GM18858 (cell line): ENCODE measurements around the gene SLC1A7.
"Not testable (repeated sequence)": the region's sequence is repeated elsewhere in the genome, so short reads cannot be mapped to it uniquely, and the experiment has no call there.

Experiments
- ATAC-seq: cut with Tn5 transposase; IDR thresholded peaks from one replicate; pipeline ENCODE4 v1.9.1; 2021; ENCODE audit not compliant: unreplicated experiment

Gene SLC1A7

DNA sequence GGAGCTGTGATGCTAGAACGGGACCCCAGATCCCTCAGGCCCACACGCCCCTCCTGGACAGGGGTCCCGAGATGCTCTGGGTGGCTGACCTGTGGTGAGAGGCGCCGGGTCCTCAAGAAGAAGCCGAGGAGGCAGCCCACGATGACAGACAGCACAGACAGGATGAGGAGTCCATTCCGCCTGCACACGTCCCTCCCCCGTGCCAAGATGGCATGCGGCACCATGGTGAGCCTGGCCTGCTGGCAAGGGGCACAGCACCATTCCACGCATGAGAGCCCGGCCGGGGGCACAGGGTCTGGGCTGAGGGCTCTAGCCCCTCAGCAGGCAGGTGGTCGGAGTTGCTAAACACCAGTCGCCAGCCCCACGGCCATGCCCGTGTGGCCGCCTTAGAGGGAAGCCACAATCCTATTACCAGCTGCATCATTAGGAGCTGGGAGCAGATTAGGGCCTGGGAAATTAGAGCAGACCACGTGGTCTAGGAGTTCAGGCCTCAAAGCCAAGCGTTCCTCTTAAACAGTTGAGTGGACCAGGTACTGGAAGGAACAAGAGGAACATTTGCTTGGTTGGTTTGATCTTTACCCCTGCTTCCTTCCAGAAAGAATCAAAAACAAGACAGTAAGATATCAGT lies at the start of gene SLC1A7:
SLC1A7 (minus strand) TSS at position 413 of the 628 bp plus-strand sequence; CDS start at position 224, 189 bp downstream.
- ATAC-seq, result no peak

GRCh38 chr1:53190210-53190611 lies 47.8 kb upstream of the SLC1A7 start:
- no peak for ATAC-seq

GRCh38 chr1:53189061-53189460 lies 46.6 kb upstream of the SLC1A7 start:
- ATAC-seq, result no peak

DNA sequence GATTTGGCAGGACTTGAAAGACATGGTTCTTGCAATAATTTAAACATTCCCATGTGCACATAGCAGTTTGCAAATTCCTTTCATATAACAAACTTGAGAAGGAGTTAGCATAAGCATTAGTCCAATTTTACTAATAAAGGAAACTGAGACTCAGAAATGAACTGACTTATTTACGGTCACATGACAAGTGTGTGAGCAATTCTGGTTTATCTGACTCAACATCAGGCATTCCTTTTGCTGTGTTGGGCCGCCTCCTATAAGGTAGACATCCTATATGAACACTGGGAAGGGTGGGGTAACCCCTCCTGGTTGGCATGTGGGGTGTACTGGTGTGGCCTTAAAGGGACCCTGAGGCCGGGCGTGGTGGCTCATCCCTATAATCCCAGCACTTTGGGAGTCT lies 45.7 kb upstream of the SLC1A7 start:
- no peak for ATAC-seq

DNA sequence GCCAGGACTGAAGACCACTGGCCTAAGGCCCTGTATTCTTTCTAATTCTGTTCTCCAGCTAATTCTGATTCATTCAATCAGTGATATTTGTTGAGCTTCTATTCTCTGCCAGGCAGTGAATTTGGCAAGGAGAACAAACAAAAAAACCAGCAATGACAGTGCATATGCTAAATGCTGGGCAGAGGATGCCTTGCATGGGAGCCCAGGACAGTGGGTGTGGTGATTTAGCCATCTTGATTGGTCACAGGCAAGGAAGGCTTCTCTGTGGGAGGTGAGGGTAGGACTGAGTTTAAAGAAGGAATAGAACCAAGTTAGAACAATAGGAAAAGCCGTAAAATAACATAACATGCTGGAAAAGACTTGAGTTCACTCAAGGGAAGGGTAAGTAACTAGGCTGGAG lies 45.0 kb upstream of the SLC1A7 start:
- no peak for ATAC-seq

- no peak for ATAC-seq
Measured at GRCh38 chr1:53186533-53186932, 44.1 kb upstream of the SLC1A7 start.

GRCh38 chr1:53185955-53186297 lies 43.5 kb upstream of the SLC1A7 start:
- not testable (repeated sequence) for ATAC-seq

DNA sequence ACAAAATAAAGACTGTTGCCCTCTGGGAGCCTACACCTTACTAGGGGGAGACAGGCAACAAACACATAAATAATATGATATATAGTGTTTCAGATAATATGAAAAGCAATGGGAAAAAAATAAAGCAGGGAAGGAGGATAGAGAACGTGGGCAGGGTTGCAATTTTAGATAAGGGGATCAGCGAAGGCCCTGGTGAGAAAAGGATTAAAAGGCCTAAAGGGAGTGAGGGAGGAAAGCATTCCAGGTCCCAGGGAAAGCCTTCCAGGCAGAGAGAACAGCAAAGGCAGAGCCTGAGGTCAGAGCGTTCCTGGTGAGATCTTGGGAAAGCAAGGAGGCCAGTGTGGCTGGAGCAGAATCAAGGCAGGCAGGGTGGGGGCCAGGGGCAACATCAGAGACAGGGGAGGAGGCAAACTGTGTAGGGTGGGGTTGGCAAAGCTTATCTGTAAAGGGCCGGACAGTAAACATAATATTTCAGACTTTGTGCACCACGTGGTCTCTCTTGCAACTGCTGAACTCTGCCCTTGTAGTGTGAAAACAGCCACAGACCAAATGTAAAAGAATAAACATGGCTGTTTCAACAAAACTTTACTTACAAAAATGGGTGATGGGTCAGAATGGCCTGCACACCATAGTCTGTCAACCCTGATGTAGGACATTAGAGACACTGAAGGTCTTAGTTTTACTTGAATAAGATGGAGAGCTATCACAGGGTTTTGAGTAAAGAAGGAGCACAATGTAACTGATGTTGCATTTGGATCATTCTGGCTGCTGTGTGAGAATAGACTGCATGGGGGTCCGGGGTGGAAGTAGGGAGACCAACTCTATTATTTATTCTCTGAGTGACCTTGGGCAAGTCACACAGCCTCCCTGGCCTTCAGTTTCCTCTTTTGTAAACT lies 40.9 kb upstream of the SLC1A7 start:
- no peak for ATAC-seq

DNA sequence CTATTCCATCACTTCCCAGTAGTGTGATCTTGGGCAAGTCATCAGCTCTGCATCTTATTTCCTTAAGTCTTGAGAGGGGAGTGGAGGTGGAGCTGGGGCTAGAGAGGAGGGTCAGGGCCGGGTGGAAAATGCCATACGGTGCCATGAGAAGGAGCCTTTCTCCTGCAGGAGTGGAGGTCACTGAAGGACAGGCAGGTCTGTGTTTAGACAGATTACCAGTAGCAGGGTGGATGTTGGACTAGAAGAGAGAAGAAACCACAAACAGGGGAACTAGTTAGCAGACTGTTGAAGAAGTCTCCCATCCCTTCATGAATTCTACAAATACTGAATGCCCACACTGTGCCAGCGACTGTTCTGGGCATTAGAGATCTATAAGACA lies 40.3 kb upstream of the SLC1A7 start:
- no peak for ATAC-seq

GRCh38 chr1:53182111-53182593 lies 39.7 kb upstream of the SLC1A7 start:
- ATAC-seq, result no peak

- no peak for ATAC-seq
Measured at GRCh38 chr1:53180951-53181350, 38.5 kb upstream of the SLC1A7 start.

GRCh38 chr1:53180226-53180625 lies 37.8 kb upstream of the SLC1A7 start:
- no peak for ATAC-seq

DNA sequence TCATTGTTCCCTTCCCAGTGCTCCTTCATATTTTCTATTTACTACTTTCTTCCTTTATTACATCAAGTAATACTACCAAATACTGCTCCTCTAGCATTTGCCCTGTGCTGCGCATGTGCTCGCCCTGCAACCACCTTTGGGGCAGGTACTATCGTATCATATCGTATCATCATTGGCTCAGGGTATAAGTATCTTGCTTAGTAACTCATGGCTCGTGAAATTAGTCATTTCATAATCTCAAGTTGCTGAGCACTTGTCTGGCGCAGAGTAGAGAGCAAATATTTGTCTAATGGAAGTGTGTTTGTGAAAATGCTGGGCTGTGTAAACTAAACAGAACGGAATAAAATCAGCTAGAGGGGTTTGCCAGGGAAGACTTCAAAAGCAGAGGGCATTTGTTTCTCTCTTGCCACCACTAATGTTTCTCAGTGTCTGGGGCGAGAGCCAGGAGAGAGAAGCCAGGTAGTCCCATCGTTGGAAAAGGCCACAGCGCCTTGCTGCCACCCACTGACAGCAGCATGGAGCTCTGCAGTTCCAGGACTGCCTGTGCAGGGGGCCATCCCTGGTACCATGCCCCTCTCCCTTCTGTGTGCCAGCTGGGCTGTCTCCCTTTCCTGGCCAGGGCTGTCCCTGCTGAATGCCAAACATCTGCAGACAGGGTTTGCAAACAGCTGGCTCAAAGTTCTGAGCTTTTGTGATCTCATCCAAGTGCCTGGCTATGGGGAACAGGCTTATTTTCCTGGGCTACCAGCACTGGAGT lies 34.2 kb upstream of the SLC1A7 start:
- ATAC-seq, result no peak

DNA sequence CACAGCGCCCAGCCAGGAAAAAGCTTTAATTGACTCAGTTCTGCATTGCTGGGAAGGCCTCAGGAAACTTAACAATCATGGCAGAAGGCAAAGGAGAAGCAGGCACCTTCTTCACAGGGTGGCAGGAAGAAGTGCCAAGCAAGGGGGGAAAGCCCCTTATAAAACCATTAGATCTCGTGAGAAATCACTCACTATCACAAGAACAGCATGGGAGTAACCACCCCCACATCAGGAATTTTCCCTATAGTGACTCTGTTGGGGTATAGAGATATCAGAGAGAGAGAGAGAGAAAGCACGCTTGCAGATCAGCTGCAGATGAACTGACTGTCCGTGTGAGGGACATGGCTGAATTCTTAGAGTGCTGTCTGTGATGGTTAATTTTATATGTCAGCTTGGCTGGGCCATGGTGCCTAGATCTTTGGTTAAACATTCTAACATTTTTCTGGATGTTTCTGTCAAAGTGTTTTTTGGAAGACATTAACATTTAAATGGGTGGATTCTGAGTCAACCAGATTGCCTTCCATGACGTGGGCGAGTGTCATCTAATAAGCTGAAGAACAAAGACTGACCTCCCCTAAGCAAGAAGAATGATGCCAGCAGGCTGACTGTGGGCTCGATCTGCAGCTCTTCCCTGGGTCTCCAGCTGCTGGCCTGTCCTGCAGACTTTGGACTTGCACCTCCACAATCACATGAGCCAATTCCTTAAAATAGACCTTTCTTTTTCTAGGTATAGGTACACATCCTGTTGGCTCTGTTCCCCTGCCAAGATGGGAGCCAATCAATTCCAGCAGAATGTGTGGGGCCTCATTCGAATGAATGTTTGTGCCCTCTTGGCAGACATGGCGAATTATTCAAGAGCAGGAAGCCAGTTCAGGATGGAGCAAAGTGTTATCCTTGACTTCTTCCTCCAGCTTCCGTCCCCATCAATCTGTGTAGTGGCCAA lies 32.8 kb upstream of the SLC1A7 start:
- ATAC-seq, result no peak

DNA sequence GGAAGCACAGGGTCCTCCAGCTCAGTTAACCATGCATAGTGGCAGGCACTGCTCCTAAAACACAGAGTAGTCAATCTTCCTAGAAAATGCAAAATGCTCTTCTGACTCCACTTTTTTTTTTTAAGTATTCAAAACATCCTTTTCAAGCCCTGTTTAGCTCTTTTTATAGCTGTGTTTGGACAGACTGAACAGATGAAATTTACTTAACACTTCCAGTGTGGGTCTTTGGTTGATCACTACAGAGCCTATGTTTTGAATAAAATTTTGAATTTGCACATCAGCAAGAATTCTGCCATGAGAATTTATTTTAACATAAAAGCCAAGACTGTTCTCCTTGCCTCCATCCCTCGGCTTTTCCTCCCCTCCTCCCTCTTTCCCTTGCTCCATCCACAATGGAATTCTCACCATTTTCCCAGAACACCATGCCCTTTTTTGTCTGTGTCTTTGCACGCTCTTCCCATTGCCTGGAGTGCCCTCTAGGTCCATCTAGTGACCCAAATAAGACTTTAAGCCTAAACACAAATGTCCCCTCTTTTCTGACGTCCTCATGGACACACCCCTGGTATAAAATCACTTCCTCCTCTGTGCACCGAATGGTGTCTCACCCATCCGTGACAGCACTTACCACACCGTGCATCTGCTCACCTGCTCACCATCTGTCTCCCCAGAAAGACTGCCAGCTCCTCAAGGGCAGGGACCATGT lies 30.1 kb upstream of the SLC1A7 start:
- ATAC-seq, result no peak

DNA sequence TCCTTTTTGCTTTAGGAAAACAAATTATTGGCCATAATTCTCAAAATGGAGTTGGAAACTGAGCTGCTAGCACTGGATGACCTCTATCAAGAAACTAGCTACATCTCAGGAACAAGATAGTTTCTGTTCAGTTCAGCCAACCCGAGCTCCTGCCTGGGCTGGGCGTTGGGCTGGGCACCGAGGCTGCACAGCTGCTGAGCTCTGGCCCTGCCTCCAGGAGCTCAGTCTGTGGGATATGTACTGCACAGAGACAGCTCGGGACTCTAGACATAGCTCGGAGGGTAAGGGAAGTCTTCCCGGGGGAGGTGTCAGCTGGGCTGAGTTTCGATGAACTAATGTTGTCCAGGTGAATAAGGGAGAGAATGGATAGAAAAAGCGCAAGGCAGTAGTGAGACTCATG lies 24.5 kb upstream of the SLC1A7 start:
- ATAC-seq, result no peak

DNA sequence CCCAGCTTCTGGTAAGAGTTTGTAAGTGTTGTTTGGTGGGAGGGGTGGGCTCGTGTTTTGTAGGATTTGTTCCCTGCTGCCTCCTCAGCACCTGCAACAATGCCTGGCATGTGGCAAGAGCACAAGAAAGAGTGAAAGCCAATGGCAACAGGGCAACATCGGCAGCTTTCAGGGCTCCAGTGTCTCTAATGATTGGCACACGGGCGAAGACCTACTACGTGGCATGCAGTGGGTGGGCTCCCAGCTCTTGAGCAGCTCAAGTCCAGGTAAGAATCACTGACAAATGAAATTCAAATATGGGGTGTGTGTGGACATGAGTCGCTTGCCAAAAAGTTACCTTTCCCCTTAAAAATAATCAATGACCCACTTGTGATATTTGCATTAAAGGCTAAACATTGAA lies 23.9 kb upstream of the SLC1A7 start:
- no peak for ATAC-seq

- ATAC-seq, result no peak
Measured at GRCh38 chr1:53165408-53165961, 23.0 kb upstream of the SLC1A7 start.

DNA sequence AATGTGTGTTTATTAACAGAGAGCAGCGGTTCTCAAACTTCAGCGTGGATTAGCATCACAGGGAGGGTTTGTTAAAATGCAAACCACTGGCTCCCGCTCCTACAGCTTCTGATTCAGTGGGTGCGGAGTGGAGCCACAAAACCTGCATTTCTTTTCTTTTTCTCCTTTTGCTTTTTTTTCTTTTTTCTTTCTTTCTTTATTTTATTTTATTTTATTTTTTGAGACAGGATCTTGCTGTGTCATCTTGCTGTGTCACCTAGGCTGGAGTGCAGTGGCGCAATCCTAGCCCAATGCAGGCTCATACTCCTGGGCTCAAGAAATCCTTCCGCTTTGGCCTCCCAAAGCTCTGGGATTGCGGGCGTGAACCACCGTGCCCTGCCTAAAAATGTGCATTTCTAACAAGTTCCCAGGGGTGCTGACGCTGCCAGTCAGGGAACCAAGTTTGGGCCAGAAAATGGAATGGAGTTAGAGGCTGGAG lies 20.9 kb upstream of the SLC1A7 start:
- no peak for ATAC-seq

- ATAC-seq, result no peak
Measured at GRCh38 chr1:53162621-53163020, 20.2 kb upstream of the SLC1A7 start.
